GM19035 (cell line): ENCODE results near the gene MAIP1.
A peak's percentile ranks its signal among the peaks of the same experiment; 100 is the strongest.

ENCODE experiments used
- ATAC-seq: cut with Tn5 transposase; IDR thresholded peaks from one replicate; pipeline ENCODE4 v1.9.1; 2021; ENCODE audit not compliant: unreplicated experiment

Gene MAIP1

DNA sequence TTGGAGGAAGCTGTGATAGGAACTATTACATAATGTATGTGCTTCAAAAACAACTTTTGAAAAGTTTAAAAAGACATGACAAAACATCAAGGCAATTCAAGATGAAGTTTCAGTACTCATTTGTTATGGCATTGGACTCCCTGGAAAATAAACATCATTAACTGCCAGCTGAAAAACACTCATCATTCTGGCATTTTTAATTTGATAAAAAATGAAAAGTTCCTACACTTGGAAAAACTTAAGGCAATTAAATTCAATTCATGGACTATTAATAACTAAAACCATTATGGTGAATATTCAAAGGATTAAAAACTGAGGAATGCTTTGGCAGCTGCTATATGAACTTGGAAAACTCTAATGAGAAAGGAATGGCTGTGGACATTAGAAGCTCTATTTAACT, 8.5 kb upstream of the MAIP1 start:
- ATAC-seq: no peak

GRCh38 chr2:199950396-199950795, 5.0 kb upstream of the MAIP1 start:
- ATAC-seq: no peak

DNA sequence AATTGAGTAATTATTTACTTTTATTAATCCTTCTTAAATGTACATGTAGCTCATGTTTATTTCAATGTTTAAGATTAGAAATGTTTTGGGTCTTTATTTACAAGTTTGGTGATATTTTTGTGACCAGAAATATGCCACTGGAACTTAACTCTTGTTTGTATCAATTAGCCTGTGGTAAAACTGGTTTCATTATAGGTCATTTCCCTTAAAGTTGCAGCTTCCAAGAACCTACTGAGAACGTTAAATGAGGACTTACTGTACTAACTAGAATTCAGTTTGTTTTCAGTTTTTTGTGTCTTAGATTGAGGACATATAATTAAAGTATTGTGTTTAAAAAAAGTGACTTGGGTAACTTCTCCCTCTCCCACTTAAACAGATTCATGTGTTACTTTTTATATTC, 4.4 kb upstream of the MAIP1 start:
- ATAC-seq: no peak

DNA sequence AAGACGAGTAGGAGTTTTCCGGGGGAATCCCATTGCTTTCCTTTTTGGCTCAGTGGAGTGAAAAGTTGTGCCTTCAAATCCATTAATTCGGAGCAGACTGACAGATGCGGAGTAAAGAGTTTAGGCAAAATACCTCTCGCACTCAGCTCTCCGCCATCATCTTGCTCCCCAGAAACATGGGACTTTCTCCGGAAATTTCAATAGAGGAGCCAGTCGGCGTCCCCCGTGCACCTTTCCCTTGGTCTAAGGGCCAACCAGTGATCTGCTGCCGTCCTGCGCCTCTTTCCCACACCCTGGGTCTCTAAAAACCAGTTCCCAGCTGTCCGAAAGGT, 409 bp upstream of the MAIP1 start:
- ATAC-seq: peak; percentile 42

GRCh38 chr2:199956062-199956380, 639 bp downstream of the MAIP1 start:
- ATAC-seq: no peak

- no peak for ATAC-seq
These were observed 2.6 kb downstream of the MAIP1 start for GRCh38 chr2:199958014-199958413.

DNA sequence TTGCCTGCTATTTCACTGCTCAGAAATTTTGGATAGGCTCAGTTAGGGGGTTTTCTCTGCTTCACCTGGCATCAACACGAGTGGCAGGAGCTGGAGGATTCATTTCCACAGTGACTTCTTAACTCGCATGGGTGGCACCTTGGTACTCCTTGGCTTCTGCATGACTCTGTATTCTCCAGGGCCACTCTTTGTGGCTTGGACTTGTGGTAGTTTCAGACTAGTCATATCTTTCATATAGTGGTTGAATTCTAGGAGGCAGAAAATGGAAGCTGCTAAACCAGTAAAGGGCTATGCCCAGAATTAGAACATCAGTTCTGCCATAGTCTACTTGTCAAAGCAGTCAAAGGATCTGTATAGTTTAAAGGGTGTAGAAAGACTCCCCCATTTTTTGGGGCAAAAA, 6.8 kb downstream of the MAIP1 start:
- ATAC-seq: no peak

- ATAC-seq: no peak
These were observed 11.0 kb downstream of the MAIP1 start for GRCh38 chr2:199966405-199966804.

- no peak for ATAC-seq
These were observed 11.6 kb downstream of the MAIP1 start for GRCh38 chr2:199966976-199967375.

GRCh38 chr2:199968126-199968525, 12.7 kb downstream of the MAIP1 start:
- ATAC-seq: no peak

GRCh38 chr2:199972088-199972626, 16.8 kb downstream of the MAIP1 start:
- ATAC-seq: no peak

DNA sequence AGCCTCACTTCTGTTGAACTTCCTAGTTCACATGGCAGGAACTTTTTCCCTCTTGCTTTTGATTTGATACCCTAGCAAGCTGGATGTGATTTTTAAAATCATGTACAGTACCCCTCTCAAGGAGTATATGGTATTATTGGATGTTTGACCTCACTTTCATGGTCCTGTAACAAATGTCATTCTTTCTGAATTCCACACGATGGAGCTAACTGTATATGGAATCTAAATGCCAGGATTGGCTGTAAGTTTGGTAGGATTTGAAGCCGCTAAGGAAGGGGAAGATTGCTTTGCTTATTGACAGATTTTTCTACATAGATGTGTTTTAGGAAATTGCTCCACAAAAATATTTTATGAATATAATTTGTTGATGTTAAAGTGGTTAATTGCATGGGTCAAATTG, 18.3 kb downstream of the MAIP1 start:
- ATAC-seq: no peak

DNA sequence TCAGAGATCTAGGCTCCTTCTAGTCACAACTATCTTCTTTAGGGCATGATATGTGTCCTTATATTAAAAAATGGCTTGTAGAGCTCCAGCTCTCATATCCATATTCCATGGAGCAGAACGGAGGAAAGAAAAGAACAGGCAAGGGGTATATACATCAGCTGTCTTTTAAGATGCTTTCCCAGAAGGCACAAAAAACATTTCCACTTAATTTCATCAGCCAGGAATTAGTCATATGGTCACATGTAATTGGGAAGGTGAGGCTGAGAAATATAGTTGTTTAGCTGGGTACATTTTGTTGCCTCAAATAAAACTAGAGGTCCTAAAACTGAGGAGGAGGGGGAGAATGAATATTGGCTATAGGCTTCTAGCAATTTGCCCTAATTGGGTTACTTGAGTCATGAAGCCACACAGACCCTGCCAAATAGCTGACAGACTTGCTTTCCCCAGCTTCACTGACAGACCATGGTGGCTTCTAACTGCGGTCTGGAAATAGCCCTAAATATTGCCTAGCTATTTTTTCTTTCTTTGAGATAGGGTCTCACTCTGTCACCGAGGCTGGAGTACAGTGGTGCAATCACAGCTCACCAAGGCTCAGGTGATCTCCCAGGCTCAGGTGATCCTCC, 20.0 kb downstream of the MAIP1 start:
- no peak for ATAC-seq

GRCh38 chr2:199977984-199978415, 22.6 kb downstream of the MAIP1 start:
- ATAC-seq: peak; percentile 62

DNA sequence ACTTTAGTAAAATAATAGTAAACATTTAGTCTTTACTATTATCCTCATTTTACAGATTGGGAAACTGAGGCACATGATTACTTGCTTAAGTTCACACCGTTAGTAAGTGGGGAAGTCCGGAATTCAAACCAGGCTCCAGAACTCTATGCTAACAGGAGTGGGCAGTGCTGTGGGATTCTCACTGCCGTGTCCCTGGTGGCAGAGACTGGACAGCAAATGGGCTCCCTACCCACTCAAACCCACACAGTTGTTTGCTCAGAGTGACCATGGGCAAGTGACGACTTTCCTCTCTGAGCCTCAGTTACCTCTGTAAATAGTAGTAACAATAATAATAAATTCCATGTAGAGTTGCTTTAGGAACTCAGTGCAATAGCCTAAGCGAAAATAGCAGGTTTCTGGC, 24.0 kb downstream of the MAIP1 start:
- ATAC-seq: no peak

GRCh38 chr2:199979832-199980628, 24.6 kb downstream of the MAIP1 start:
- no peak for ATAC-seq

DNA sequence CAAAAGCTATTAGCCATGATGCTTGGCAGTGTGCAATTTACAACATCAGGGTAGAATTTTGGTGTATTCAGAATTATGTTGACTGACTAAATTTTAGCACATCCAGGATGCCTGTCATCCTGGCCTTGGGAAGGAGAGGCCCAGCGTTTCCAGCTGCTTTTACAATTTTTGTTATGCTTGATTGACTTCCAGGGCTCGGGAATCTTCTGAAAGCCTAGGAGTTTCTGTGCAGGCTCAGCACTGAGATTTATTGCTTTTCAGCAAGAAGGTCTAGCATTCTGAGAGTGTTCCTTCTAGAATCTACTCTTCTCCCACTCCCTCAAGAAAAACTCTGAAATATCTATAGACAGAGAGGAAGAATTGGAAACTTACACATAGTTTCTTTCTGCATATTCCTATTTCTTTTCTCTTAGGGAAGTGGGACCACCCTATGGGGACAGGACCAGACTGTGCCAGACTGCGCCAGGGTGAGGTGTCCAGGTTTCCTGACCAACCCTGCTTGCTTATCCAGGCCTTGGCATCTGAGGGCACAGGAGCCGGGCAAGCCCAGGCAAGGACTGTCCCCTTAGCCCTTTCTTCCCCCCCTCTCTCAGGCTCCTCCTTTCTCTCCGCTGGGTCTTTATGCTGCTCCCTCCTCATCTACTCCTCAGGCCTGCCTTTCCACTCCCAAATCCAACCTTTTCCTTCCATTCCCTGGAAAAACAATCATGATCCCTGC, 26.9 kb downstream of the MAIP1 start:
- no peak for ATAC-seq

GRCh38 chr2:199983534-199983933, 28.2 kb downstream of the MAIP1 start:
- no peak for ATAC-seq

DNA sequence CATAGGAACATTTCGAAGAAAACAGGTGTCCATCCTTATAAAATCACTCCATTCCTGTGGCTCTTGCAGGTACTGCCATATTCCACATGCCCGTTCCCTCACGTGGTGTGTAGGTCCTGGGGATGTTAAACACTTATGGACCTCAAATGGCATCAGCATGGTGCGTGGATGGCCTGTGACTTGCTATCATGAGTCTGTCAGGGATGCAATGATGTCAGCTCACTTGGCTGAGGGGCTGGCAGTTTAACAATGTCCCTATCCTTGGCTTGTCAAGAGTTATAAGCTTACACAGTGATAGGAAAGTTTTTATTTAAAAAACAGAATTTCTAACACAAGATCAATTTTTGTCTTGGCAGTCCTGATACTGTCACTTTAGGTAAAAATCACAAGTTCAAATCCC, 28.8 kb downstream of the MAIP1 start:
- ATAC-seq: no peak

GRCh38 chr2:199984755-199985154, 29.4 kb downstream of the MAIP1 start:
- no peak for ATAC-seq

DNA sequence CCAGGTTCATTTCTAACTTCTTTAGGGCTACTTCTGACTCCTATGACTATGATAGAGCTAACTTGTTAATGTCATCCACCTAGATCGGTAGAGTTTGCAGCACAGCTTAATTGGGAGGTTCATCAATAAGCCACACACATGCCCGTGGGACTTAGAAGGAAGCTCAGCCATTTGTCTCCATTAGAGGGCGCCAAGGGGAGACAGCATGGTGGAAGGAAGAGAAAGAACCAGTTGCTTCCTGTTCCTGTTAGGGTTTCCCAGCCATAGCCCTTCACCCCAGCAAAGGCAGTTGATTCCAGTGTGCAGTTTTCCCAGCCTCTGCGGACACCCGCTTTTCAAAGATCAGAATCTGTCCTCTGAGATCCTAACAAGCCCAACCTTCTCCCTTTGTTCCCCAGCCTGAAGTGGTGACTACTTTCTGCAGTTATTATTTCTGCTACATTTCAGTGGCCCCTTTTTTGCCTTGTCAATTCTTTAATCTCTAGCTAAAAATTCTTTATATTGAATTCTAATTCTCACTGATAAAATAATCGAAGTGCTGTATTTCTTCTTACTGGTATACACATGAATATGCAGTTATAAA, 30.3 kb downstream of the MAIP1 start:
- ATAC-seq: no peak

- ATAC-seq: no peak
These were observed 32.2 kb downstream of the MAIP1 start for GRCh38 chr2:199987586-199987985.
